ENCODE data around the gene ADIG. TPM values are rescaled to one million over a fixed set of nuclear protein-coding genes. Genes with fewer than 3 reads are reported as not detected.

Gene ADIG
- total RNA-seq, 2 donors from 2014 or later, result not detected

DNA sequence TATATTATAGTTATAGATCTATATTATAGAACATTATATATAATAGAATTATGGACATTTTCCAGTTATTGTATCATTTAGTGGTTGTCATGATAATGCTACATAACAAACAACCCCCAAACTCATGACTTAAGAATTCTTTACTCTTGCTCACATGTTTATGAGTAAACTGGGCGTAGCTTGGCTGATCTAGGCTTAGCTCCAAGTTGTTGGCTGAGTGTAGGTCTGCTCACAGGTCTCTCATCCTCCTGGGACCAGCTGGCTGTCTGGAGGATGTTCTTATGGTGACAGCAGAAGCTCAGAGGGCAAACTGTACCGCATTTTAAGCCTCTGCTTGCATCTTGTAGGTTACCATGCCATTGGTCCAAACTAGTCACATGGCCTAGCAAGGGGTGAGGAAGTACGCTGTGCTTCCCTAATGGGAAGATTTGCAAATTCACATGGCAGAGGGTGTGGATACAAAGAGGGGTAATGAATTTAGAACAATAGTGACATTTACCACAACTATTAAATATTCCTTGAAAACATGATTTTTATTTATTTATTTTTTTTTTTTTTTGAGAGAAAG lies 54.8 kb downstream of the ADIG start:
- peaks cover 17% of the 10 kb centered on the region for H3K4me1 Mint-ChIP-seq
- H3K4me3 Mint-ChIP-seq, result no peak overlapping the region
- H3K27me3 Mint-ChIP-seq, result peaks cover 51% of the 10 kb centered on the region
- no peak for ATAC-seq
- no peak for DNase-seq
- H3K9me3 ChIP-seq (ENCODE audit: control insufficient read depth, low read length, poor library complexity, severe bottlenecking), result no peaks in the 10 kb centered on the region
- peak overlapping the region; percentile 4 for H3K27ac Mint-ChIP-seq
- H3K36me3 Mint-ChIP-seq (ENCODE audit: low read depth), result peaks cover 2% of the 10 kb centered on the region

Other genes starting within 250 kb of the ADIG start
- gene LBP, start 234.7 kb upstream of the ADIG start, total RNA-seq, result not detected
- 10 to 100 TPM; 69.2 to 99.4 TPM for gene SNHG17, start 145.9 kb upstream of the ADIG start, total RNA-seq
- gene RALGAPB, start 108.4 kb upstream of the ADIG start, total RNA-seq, result 10 to 100 TPM; 42.1 to 45.2 TPM
- not detected for gene ARHGAP40, start 20.6 kb downstream of the ADIG start, total RNA-seq
- gene SLC32A1, start 143.3 kb downstream of the ADIG start, total RNA-seq, result not detected
- 10 to 100 TPM; 12.2 to 14.6 TPM for gene ACTR5, start 167.3 kb downstream of the ADIG start, total RNA-seq
- 10 to 100 TPM; 45.6 to 60.9 TPM for gene PPP1R16B, start 224.5 kb downstream of the ADIG start, total RNA-seq

Data from T-helper 17 cell (primary cell).